ENCODE measurements around the gene PDRG1. TPM values are rescaled to one million over a fixed set of nuclear protein-coding genes. Genes with fewer than 3 reads are reported as not detected.

PDRG1 gene
- polyA plus RNA-seq, 1 donor from 2014 or later: 50.6 TPM

DNA sequence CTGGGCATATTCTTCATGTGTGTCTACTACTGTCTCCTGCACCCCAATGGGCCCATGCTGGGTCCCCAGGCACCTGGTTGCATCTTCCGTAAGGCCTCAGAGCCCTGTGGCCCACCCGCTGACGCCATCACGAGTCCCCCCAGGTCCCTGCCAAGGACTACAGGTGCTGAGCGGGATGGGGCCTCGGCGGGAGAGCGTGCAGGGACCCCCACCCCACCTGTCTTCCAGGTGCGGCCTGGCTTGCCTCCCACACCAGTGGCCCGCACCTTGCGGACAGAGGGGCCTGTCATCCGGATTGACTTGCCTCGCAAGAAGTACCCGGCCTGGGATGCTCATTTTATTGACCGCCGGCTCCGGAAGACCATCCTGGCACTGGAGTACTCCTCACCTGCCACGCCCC lies 45.1 kb upstream of the PDRG1 start:
- Histone ChIP-seq H3K9ac (ENCODE audit: low read length) (no peak overlapping the region), H3F3A (ENCODE audit: insufficient read depth, low read length, poor library complexity, severe bottlenecking) (no peaks in the 10 kb centered on the region), H3K27me3 (ENCODE audit: insufficient read depth, low read depth, low read length) (peaks cover 37% of the 10 kb centered on the region), H2AFZ (ENCODE audit: low read depth, low read length) (no peak overlapping the region), H3K4me2 (ENCODE audit: low read length) (no peak overlapping the region), H3K9me2 (ENCODE audit: insufficient read depth, low read length) (no peaks in the 10 kb centered on the region), H4K20me1 (ENCODE audit: insufficient read depth) (peaks cover 12% of the 10 kb centered on the region), H3K9me3 (ENCODE audit: low read length) (no peaks in the 10 kb centered on the region), H3K4me3 (ENCODE audit: low read length) (no peak overlapping the region), H3K79me2 (replicated peaks; ENCODE audit: insufficient read depth, low read length) (no peaks in the 10 kb centered on the region), H3K27ac (ENCODE audit: low read length) (no peak overlapping the region), H3K36me3 (ENCODE audit: insufficient read depth, low read length) (peaks cover 9% of the 10 kb centered on the region)
- TF ChIP-seq RAD21 (conservative IDR thresholded peaks at IDR 0.05): no peak
- TF ChIP-seq, protein P1, sequence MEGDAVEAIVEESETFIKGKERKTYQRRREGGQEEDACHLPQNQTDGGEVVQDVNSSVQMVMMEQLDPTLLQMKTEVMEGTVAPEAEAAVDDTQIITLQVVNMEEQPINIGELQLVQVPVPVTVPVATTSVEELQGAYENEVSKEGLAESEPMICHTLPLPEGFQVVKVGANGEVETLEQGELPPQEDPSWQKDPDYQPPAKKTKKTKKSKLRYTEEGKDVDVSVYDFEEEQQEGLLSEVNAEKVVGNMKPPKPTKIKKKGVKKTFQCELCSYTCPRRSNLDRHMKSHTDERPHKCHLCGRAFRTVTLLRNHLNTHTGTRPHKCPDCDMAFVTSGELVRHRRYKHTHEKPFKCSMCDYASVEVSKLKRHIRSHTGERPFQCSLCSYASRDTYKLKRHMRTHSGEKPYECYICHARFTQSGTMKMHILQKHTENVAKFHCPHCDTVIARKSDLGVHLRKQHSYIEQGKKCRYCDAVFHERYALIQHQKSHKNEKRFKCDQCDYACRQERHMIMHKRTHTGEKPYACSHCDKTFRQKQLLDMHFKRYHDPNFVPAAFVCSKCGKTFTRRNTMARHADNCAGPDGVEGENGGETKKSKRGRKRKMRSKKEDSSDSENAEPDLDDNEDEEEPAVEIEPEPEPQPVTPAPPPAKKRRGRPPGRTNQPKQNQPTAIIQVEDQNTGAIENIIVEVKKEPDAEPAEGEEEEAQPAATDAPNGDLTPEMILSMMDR (IDR thresholded peaks at IDR 0.05; ENCODE audit: poor library complexity, severe bottlenecking): no peak
- no peak for TF ChIP-seq EZH2 (IDR thresholded peaks at IDR 0.05; ENCODE audit: borderline replicate concordance, insufficient read depth, low read length, poor library complexity, severe bottlenecking)
- TF ChIP-seq, protein P2, sequence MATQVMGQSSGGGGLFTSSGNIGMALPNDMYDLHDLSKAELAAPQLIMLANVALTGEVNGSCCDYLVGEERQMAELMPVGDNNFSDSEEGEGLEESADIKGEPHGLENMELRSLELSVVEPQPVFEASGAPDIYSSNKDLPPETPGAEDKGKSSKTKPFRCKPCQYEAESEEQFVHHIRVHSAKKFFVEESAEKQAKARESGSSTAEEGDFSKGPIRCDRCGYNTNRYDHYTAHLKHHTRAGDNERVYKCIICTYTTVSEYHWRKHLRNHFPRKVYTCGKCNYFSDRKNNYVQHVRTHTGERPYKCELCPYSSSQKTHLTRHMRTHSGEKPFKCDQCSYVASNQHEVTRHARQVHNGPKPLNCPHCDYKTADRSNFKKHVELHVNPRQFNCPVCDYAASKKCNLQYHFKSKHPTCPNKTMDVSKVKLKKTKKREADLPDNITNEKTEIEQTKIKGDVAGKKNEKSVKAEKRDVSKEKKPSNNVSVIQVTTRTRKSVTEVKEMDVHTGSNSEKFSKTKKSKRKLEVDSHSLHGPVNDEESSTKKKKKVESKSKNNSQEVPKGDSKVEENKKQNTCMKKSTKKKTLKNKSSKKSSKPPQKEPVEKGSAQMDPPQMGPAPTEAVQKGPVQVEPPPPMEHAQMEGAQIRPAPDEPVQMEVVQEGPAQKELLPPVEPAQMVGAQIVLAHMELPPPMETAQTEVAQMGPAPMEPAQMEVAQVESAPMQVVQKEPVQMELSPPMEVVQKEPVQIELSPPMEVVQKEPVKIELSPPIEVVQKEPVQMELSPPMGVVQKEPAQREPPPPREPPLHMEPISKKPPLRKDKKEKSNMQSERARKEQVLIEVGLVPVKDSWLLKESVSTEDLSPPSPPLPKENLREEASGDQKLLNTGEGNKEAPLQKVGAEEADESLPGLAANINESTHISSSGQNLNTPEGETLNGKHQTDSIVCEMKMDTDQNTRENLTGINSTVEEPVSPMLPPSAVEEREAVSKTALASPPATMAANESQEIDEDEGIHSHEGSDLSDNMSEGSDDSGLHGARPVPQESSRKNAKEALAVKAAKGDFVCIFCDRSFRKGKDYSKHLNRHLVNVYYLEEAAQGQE (IDR thresholded peaks at IDR 0.05; ENCODE audit: borderline replicate concordance): no peak
- no peak for TF ChIP-seq EP300 (conservative IDR thresholded peaks at IDR 0.05; ENCODE audit: poor library complexity, severe bottlenecking)
- no peak for TF ChIP-seq SMC3 (conservative IDR thresholded peaks at IDR 0.05; ENCODE audit: poor library complexity)
- TF ChIP-seq POLR2AphosphoS5 (IDR thresholded peaks at IDR 0.05): no peak
- TF ChIP-seq MXI1 (conservative IDR thresholded peaks at IDR 0.05; ENCODE audit: poor library complexity, severe bottlenecking): no peak
- no peak for TF ChIP-seq TAF1 (IDR thresholded peaks at IDR 0.05; ENCODE audit: low read depth)

DNA sequence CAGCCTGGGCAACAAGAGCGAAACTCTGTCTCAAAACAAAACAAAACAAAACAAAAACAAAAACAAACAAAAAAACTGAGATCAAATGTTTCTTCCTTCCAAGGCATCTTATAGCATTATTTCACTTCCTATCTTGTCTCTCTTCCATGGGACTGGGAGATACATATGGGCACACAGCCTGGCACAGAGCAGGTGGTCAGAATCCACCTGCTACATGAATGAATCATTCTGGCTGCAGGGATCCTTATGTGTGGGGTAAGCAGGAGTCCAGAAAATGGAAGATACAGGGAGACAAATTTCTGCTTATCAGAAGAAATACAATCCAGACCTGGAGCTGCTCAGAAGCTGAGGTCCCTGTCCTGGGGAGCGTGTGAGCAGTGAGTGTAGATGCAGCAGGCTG lies 40.2 kb upstream of the PDRG1 start:
- no peak for TF ChIP-seq RAD21 (conservative IDR thresholded peaks at IDR 0.05)
- TF ChIP-seq MXI1 (conservative IDR thresholded peaks at IDR 0.05; ENCODE audit: poor library complexity, severe bottlenecking): no peak
- no peaks in the 10 kb centered on the region for H3K9me2 ChIP-seq (ENCODE audit: insufficient read depth, low read length)
- no peak overlapping the region for H2AFZ ChIP-seq (ENCODE audit: low read depth, low read length)
- H3K9ac ChIP-seq (ENCODE audit: low read length): no peak overlapping the region
- no peaks in the 10 kb centered on the region for H3K79me2 ChIP-seq (replicated peaks; ENCODE audit: insufficient read depth, low read length)
- H3K9me3 ChIP-seq (ENCODE audit: low read length): no peaks in the 10 kb centered on the region
- H4K20me1 ChIP-seq (ENCODE audit: insufficient read depth): peaks cover 12% of the 10 kb centered on the region
- no peak overlapping the region for H3K4me3 ChIP-seq (ENCODE audit: low read length)
- H3K4me2 ChIP-seq (ENCODE audit: low read length): no peak overlapping the region
- no peaks in the 10 kb centered on the region for H3F3A ChIP-seq (ENCODE audit: insufficient read depth, low read length, poor library complexity, severe bottlenecking)
- peaks cover 37% of the 10 kb centered on the region for H3K27me3 ChIP-seq (ENCODE audit: insufficient read depth, low read depth, low read length)
- no peak overlapping the region for H3K27ac ChIP-seq (ENCODE audit: low read length)
- H3K36me3 ChIP-seq (ENCODE audit: insufficient read depth, low read length): peaks cover 5% of the 10 kb centered on the region

DNA sequence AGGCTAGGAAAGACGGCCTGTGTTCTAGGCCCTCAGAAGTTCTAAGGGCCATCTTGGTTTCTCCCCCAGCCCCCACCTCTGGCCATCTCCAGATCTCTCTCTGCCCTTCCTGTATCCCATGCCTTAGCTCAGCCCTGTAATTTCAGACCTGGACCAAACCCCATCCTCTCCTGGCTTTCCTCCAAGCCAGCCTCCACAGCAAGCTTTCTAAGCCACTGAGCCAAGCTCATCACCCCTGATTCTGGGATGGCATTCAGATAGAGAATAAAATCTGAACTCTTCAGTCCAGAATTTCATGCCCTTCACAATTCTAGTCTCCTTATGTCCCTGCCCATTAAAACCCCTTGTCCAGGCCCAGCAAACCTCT lies 39.5 kb upstream of the PDRG1 start:
- H3K9me2 ChIP-seq (ENCODE audit: insufficient read depth, low read length): no peaks in the 10 kb centered on the region
- no peaks in the 10 kb centered on the region for H3K79me2 ChIP-seq (replicated peaks; ENCODE audit: insufficient read depth, low read length)
- H3K4me2 ChIP-seq (ENCODE audit: low read length): no peak overlapping the region
- H3K4me3 ChIP-seq (ENCODE audit: low read length): no peak overlapping the region
- peaks cover 37% of the 10 kb centered on the region for H3K27me3 ChIP-seq (ENCODE audit: insufficient read depth, low read depth, low read length)
- H3K9ac ChIP-seq (ENCODE audit: low read length): no peak overlapping the region
- H4K20me1 ChIP-seq (ENCODE audit: insufficient read depth): peaks cover 12% of the 10 kb centered on the region
- no peaks in the 10 kb centered on the region for H3K9me3 ChIP-seq (ENCODE audit: low read length)
- H3K36me3 ChIP-seq (ENCODE audit: insufficient read depth, low read length): no peaks in the 10 kb centered on the region
- H3K27ac ChIP-seq (ENCODE audit: low read length): no peak overlapping the region
- H3F3A ChIP-seq (ENCODE audit: insufficient read depth, low read length, poor library complexity, severe bottlenecking): no peaks in the 10 kb centered on the region
- H2AFZ ChIP-seq (ENCODE audit: low read depth, low read length): no peak overlapping the region
- TF ChIP-seq EZH2 (IDR thresholded peaks at IDR 0.05; ENCODE audit: borderline replicate concordance, insufficient read depth, low read length, poor library complexity, severe bottlenecking): no peak
- TF ChIP-seq TAF1 (IDR thresholded peaks at IDR 0.05; ENCODE audit: low read depth): no peak
- no peak for TF ChIP-seq MXI1 (conservative IDR thresholded peaks at IDR 0.05; ENCODE audit: poor library complexity, severe bottlenecking)
- TF ChIP-seq RAD21 (conservative IDR thresholded peaks at IDR 0.05): no peak
- TF ChIP-seq, protein P2 (IDR thresholded peaks at IDR 0.05; ENCODE audit: borderline replicate concordance): no peak
- TF ChIP-seq POLR2AphosphoS5 (IDR thresholded peaks at IDR 0.05): no peak
- TF ChIP-seq SMC3 (conservative IDR thresholded peaks at IDR 0.05; ENCODE audit: poor library complexity): no peak
- no peak for TF ChIP-seq EP300 (conservative IDR thresholded peaks at IDR 0.05; ENCODE audit: poor library complexity, severe bottlenecking)
- TF ChIP-seq, protein P1 (IDR thresholded peaks at IDR 0.05; ENCODE audit: poor library complexity, severe bottlenecking): no peak
